MM.1S (cell line): ENCODE data around the gene GHRH.

ENCODE experiments used
- DNase-seq: peaks from one replicate; pipeline ENCODE4 v3.0.0-alpha.2; 2015
- H2AFZ ChIP-seq: fragments of 300-600 bp; sonication (generic); 2 replicates; pipeline ENCODE4 v1.6.0; 2016; ENCODE audit warnings: antibody characterized with exemption, low read length
- H3F3A ChIP-seq: fragments of 300-600 bp; sonication (generic); 2 replicates; pipeline ENCODE4 v1.6.1; 2016; ENCODE audit warnings: mild to moderate bottlenecking, antibody characterized with exemption, low read length, moderate library complexity, mixed read lengths; ENCODE audit not compliant: insufficient read depth
- H3K27ac ChIP-seq: fragments of 300-600 bp; sonication (generic); 2 replicates; pipeline ENCODE4 v1.5.1; 2016; ENCODE audit warnings: mild to moderate bottlenecking, low read length
- H3K27me3 ChIP-seq: fragments of 300-600 bp; sonication (generic); replicated peaks from 2 replicates; pipeline ENCODE4 v1.6.0; 2016; ENCODE audit warnings: low read length; ENCODE audit not compliant: insufficient read depth
- H3K36me3 ChIP-seq: fragments of 300-600 bp; sonication (generic); replicated peaks from 2 replicates; pipeline ENCODE4 v1.6.1; 2016; ENCODE audit warnings: mild to moderate bottlenecking, low read length, mixed read lengths; ENCODE audit not compliant: insufficient read depth
- H3K4me1 ChIP-seq: fragments of 300-600 bp; sonication (generic); 2 replicates; pipeline ENCODE4 v1.6.1; 2016; ENCODE audit warnings: low read length, mixed read lengths
- H3K4me2 ChIP-seq: fragments of 300-600 bp; sonication (generic); 2 replicates; pipeline ENCODE4 v1.6.0; 2016; ENCODE audit warnings: low read depth, low read length
- H3K4me3 ChIP-seq: fragments of 300-600 bp; sonication (generic); 2 replicates; pipeline ENCODE4 v1.5.1; 2016; ENCODE audit warnings: low read length, mixed read lengths
- H3K79me2 ChIP-seq: fragments of 300-600 bp; sonication (generic); 2 replicates; pipeline ENCODE4 v1.6.1; 2016; ENCODE audit warnings: mixed run types, low read length, mixed read lengths
- H3K9ac ChIP-seq: fragments of 300-600 bp; sonication (generic); 2 replicates; pipeline ENCODE4 v1.6.1; 2016; ENCODE audit warnings: low read length, mixed read lengths
- H3K9me2 ChIP-seq: fragments of 300-600 bp; sonication (generic); replicated peaks from 2 replicates; pipeline ENCODE4 v1.6.1; 2016; ENCODE audit warnings: mild to moderate bottlenecking, low read length, mixed read lengths; ENCODE audit not compliant: insufficient read depth
- H3K9me3 ChIP-seq: fragments of 300-600 bp; sonication (generic); replicated peaks from 2 replicates; pipeline ENCODE4 v1.6.1; 2016; ENCODE audit warnings: mild to moderate bottlenecking, low read length, mixed read lengths; ENCODE audit not compliant: insufficient read depth
- H4K20me1 ChIP-seq: fragments of 300-600 bp; sonication (generic); 2 replicates; pipeline ENCODE4 v1.6.1; 2016; ENCODE audit warnings: mild to moderate bottlenecking, low read length, moderate library complexity, mixed read lengths; ENCODE audit not compliant: insufficient read depth
- EZH2 ChIP-seq: fragments of 300-600 bp; sonication (generic); optimal IDR thresholded peaks from 2 replicates; pipeline ENCODE3; 2017; ENCODE audit warnings: low read depth, mild to moderate bottlenecking, antibody characterized with exemption, low read length, mixed read lengths
- EZH2phosphoT487 ChIP-seq: fragments of 300-600 bp; sonication (generic); IDR thresholded peaks from 2 replicates; pipeline ENCODE4 v1.6.1; 2018; ENCODE audit warnings: antibody characterized with exemption, low read length
- TF ChIP-seq, protein P1 (sequence below): fragments of 300-600 bp; sonication (generic); IDR thresholded peaks from 2 replicates; pipeline ENCODE4 v1.5.1; 2016; ENCODE audit warnings: antibody characterized with exemption, low read length, mixed read lengths

GHRH gene

GRCh38 chr20:37228656-37229055, 33.0 kb downstream of the GHRH start:
- no peaks in the 10 kb centered on the region for H3K4me1 ChIP-seq
- no peaks in the 10 kb centered on the region for H4K20me1 ChIP-seq
- no peak overlapping the region for H3K4me2 ChIP-seq
- no peak overlapping the region for H2AFZ ChIP-seq
- peaks cover 33% of the 10 kb centered on the region for H3K36me3 ChIP-seq
- H3K9ac ChIP-seq: no peak overlapping the region
- no peak for TF ChIP-seq EZH2
- TF ChIP-seq, protein P1, sequence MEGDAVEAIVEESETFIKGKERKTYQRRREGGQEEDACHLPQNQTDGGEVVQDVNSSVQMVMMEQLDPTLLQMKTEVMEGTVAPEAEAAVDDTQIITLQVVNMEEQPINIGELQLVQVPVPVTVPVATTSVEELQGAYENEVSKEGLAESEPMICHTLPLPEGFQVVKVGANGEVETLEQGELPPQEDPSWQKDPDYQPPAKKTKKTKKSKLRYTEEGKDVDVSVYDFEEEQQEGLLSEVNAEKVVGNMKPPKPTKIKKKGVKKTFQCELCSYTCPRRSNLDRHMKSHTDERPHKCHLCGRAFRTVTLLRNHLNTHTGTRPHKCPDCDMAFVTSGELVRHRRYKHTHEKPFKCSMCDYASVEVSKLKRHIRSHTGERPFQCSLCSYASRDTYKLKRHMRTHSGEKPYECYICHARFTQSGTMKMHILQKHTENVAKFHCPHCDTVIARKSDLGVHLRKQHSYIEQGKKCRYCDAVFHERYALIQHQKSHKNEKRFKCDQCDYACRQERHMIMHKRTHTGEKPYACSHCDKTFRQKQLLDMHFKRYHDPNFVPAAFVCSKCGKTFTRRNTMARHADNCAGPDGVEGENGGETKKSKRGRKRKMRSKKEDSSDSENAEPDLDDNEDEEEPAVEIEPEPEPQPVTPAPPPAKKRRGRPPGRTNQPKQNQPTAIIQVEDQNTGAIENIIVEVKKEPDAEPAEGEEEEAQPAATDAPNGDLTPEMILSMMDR: no peak
- TF ChIP-seq EZH2phosphoT487: no peak
- H3K27me3 ChIP-seq: no peaks in the 10 kb centered on the region
- H3F3A ChIP-seq: no peaks in the 10 kb centered on the region
- H3K4me3 ChIP-seq: no peak overlapping the region
- H3K27ac ChIP-seq: no peak overlapping the region
- H3K79me2 ChIP-seq: no peaks in the 10 kb centered on the region
- H3K9me2 ChIP-seq: no peaks in the 10 kb centered on the region
- H3K9me3 ChIP-seq: no peaks in the 10 kb centered on the region
- DNase-seq: no peak

DNA sequence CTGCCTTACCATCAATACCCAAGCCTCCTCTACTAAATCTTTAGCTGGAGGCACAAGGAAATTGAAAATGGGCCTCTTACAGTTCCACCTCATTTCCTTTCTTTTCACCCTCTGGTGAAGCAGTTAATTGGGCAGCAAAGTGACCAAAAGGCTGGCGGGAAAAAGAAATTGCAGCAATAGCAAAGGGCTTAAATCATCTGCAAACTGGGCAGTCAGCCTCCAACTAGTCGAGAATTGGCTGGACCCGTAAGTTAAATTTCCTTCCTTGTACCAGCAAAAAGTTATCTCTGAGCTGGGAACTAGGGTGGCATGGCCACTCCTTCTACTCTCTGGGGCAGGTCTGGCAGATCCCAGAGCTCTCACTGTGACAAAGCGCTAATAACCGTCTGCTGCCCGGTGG, 33.5 kb downstream of the GHRH start:
- no peaks in the 10 kb centered on the region for H3K9me3 ChIP-seq
- H3K9ac ChIP-seq: no peak overlapping the region
- H3K4me3 ChIP-seq: no peak overlapping the region
- H3K27me3 ChIP-seq: no peaks in the 10 kb centered on the region
- H4K20me1 ChIP-seq: no peaks in the 10 kb centered on the region
- H3K4me2 ChIP-seq: no peak overlapping the region
- DNase-seq: no peak
- H3K79me2 ChIP-seq: no peaks in the 10 kb centered on the region
- H2AFZ ChIP-seq: no peak overlapping the region
- H3K27ac ChIP-seq: no peak overlapping the region
- H3F3A ChIP-seq: no peaks in the 10 kb centered on the region
- no peaks in the 10 kb centered on the region for H3K9me2 ChIP-seq
- H3K36me3 ChIP-seq: peaks cover 35% of the 10 kb centered on the region
- H3K4me1 ChIP-seq: no peaks in the 10 kb centered on the region
- no peak for TF ChIP-seq EZH2phosphoT487
- TF ChIP-seq, protein P1: no peak
- TF ChIP-seq EZH2: no peak

DNA sequence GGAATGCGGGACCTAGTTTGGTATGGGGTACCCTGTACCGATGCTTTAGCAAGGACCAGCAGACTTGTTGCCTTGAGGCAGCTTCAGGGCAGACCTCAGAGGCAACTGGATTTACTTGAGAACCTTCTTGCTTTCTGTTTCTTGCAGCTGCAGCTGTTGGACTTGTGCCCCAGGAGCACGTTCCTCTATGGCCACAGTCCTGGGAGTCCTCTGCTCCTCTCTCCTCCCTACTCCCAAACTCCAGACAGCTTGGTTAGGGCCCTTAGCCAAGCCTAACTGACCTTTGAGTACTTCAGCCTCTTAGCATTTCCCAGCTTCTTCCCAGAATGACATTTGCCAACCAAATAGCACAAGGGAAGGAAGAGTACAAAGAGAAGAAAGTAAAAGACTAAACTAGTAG, 34.7 kb downstream of the GHRH start:
- Histone ChIP-seq H3F3A (no peaks in the 10 kb centered on the region), H3K9ac (no peak overlapping the region), H3K4me1 (no peaks in the 10 kb centered on the region), H3K9me3 (no peaks in the 10 kb centered on the region), H3K9me2 (no peaks in the 10 kb centered on the region), H3K27ac (no peak overlapping the region), H3K4me2 (no peak overlapping the region), H4K20me1 (no peaks in the 10 kb centered on the region), H3K27me3 (no peaks in the 10 kb centered on the region), H3K4me3 (no peak overlapping the region), H3K79me2 (no peaks in the 10 kb centered on the region), H3K36me3 (peaks cover 32% of the 10 kb centered on the region), H2AFZ (no peak overlapping the region)
- TF ChIP-seq EZH2phosphoT487 (no peak), EZH2 (no peak)
- TF ChIP-seq, protein P1: no peak
- no peak for DNase-seq
